Limb (tissue), 2 donors: ENCODE results near the gene ZNF101.

ENCODE experiments used
- DNase-seq, 2 donors: peaks; one replicate each; pipeline ENCODE4 v3.0.0-alpha.2; 2016; ENCODE audit errors: extremely low spot score in 2 of 2

The ZNF101 gene

GRCh38 chr19:19668230-19669012 is at the start of gene ZNF101:
TSS of gene ZNF101 (plus strand) at chr19:19668839. CDS start at chr19:19668964, 125 bp downstream.
- peak; percentile 88 to 94 for DNase-seq

- no peak for DNase-seq
Observed at GRCh38 chr19:19619181-19619848, 49.3 kb upstream of the ZNF101 start.

DNA sequence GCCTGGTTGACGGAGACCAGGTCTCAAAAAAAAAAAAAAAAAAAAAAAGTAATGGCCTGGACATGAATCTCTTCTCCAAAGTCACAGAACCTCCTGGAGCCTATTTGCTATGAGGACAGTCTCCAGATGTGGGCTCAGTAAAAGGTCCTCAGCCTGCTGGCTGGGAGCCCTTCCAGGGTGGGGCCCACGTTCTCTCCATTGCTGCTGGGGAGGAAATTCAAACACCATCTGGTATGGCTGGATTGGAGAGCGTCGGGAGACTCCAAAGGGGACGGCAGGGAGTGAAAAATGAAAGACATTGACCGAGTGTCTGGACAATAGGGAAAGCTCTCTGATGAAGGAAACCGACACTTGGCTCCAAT is 48.8 kb upstream of the ZNF101 start:
- DNase-seq = no peak

GRCh38 chr19:19623383-19623782 is 45.3 kb upstream of the ZNF101 start:
- no peak for DNase-seq

DNA sequence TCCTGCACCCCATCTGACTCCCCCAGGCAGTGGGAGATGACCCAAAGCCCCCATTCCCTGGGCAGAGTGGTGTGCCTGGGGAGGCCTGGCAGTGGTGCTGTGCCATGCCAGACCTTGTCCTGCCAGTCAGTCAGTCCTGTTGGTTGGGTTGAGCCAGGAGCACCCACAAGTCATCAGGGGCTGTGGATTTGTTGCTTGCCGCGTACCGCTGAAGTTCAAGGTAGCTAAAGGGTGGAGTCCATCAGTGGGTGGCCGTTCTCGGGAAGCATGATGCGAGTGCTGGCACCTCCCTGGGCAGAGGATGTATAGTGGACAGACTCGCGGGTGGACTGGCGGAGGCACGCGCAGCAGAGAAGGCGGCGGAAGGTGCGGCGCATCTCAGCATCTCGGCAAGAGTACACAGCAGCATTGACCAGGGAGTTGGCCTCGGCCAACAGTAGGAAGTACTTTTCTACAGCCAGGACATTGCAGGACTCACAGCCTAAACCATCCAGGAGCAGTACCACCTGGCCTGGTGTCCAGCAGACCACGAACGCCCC is 44.5 kb upstream of the ZNF101 start:
- no peak for DNase-seq

DNA sequence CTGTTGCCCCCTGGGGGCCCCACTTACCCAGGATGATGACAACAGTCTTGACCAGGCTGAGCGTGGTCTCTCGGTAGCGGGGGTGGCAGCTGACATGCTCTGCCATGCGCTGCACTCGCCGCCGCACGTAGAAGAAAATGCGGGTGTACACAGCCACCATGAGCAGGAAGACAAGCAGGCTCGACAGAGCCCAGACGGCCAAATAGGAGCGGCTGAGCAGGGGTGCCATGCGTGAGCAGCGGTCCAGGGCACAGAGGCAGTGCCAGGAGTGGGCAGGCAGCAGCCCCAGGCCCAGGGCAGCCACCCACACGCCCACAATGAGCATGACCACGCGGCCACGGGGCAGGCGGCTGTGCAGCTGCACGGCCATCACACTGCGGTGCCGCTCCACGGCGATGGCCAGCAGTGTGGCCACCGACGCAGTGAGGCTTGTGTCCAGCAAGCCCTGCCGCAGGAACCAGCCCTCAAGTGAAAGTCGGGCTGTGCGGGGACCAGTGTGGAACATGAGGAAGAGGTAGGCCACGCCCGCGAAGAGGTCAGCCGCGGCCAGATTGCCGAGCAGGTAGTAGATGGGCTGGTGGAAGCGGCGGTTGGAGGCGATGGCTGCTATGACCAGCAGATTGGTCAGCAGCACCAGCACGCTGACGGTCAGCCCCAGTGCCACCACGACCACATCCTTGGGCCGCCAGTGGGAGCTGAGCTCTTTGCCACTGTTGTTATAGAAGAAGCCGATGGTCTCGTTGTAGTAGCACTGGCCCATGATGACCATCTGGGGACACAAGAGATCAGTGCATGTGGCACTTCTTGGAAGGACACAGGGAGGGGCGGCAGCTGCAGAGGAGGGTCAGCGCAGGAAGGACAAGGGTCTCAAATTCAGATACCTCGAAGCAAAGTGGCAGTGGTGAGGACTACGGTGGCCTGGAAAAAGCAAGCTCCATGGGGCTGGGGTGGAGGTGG is 41.8 kb upstream of the ZNF101 start:
- no peak for DNase-seq

GRCh38 chr19:19627621-19628500 is 40.8 kb upstream of the ZNF101 start, which contains the start of gene LPAR2:
TSS of gene LPAR2 (minus strand) at chr19:19628220. CDS start at chr19:19627275, 945 bp downstream.
- DNase-seq = peak in 1 of 2 donors; percentile 89

DNA sequence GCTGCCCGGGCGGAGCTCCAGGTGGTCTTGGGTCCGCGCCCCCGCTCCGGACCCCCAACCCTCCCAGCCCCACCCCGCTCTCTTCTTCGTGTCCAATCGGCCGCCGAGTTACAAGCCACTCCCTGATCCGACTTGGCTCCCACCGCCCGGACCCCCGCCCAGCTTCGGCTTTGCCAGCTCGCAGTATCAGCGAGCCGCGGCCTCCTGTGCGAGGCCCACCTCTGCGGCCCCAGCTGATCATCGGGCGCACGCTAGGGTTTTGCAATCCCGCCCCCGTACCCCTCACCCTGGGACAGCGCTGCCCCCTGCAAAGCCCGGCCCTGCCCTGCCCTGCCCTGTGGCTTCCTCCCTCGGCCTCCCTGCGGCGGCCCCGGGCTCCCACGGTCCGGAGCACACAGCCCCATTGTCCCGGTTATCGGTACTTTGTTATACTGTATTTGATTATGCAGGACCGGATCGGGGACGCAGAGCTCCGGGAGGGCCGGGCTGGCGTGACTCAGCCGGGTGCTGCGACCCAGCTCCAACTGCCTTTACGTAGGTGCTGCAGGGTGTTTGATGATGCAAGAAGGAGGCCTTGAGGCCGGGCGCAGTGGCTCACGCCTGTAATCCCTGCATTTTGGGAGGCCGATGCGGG is 40.0 kb upstream of the ZNF101 start:
- peak in 1 of 2 donors; percentile 58 for DNase-seq

DNA sequence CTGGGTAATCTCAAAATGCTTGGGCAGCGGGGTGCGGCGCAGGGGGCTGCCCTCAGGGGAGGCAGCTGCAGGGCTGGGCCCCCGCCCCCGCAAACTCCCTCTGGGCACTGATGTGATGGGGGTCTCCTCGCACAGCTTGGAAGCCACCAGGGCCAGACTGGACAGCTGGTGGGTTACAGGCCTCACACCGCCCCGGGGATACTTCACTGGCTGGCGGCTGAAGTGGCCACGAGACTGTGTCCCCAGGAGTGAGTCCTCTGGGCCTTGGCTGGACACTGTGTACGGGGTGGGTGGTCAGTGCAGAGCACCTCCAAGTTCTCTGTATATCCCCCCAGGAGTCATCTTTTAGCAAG is 38.6 kb upstream of the ZNF101 start:
- DNase-seq = no peak

- DNase-seq = no peak
Observed at GRCh38 chr19:19630426-19630825, 38.2 kb upstream of the ZNF101 start.

DNA sequence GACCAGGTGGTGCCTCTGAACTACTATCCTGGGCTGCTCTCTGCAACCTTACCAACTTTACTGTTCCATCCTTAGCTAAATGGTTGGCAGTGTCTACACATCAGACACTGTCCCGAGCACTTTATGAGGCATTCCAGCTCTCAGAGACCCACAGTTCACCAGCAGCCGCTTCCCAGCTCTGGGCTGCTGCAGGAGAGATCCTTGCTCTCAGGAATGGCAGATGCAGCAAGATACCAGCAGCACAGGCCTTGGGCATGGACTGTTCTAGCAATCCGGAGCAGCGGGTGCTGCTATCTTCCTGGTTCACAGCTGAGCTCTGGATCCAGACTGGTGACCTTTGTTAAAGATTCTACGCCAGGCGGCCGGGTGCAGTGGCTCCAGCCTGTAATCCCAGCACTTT is 37.3 kb upstream of the ZNF101 start:
- no peak for DNase-seq

GRCh38 chr19:19632661-19633060 is 36.0 kb upstream of the ZNF101 start:
- no peak for DNase-seq

GRCh38 chr19:19633711-19634515 is 34.7 kb upstream of the ZNF101 start:
- DNase-seq = no peak

DNA sequence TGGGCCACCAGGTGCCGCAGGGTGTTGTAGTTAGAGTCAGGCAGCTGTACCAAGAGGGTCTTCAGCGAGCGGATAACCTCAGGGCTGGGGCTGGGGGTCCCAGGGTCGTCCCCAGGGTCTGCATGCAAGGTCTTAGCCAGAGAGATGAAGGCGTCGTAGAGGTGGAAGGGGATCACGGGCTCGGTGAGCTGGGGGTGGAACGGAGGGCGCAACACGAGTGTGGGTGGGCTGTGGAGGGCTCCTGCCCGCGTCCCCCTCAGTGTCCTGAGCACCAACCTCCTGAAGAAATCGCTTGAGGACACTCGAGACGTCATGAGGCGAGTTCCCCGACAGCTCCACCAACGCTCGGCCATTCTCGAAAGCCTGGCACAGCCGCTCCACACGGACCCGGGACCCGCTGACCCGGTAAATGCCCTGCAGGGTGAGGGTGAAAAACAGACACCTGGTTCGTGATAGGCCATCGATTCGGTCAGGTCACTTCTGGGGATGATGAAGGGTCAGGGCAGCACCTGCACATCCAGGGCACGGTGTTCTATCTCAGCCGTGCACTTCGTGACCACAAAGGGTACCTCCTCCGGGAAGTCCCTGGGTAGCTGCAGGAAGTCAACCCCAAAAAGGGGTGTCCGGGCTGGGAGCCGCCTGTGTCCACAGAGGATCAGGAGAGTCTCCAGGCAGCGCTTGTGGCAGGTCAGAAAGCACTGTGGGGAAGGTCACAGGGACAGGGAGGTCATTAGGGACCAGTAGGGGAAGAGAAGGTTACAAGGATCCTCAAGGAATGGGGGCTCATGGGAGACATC is 33.9 kb upstream of the ZNF101 start:
- peak in 1 of 2 donors; percentile 28 for DNase-seq

DNA sequence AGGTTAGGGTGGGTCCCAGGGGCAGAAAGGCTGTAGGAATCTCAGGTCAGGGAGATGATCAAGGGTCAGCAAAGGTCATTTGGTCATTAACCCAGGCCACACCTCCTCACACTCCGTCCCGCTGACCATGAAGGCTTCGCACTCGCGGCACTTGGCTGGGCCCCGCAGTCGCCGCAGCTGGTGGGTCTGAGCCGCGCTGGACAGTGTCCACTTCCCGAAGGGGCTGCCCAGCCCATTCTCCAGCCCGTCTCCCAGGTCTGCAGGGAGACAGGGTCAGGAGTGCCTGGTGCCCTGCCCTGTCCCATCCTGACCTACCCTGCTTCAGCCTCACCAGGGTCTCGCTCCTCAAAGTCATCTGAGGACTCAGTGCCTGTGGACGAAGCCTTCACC is 33.3 kb upstream of the ZNF101 start:
- DNase-seq = no peak

DNA sequence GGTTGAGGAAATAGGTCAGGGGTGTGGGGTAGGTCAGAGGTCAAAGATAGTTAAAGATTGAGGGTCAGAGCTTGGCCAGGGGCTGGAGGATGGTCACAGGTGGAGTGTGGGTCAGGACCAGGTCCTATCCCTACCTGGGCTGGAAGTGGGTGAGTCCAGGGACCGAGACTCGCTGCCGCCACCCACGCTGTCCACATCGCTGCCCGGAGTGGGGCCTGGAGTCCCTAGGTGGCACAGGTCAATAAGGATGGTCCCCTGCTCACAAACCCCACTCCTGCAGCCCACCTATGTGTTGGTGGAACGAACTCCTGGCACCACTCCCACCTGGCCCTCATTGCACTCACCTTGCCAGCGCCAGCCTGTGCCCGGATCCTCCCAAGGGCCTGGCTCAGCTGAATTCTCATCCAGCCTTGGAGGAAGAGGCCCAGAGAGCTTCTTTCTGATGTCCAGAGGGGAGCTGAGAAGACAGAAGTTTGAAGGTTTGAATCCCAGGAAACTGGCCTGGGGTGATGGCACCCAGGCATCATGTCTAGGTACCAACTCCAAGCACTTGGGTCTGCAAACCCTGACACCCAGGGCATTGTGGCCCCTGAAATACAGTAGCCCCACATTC is 32.0 kb upstream of the ZNF101 start:
- DNase-seq = peak in 1 of 2 donors; percentile 32

DNA sequence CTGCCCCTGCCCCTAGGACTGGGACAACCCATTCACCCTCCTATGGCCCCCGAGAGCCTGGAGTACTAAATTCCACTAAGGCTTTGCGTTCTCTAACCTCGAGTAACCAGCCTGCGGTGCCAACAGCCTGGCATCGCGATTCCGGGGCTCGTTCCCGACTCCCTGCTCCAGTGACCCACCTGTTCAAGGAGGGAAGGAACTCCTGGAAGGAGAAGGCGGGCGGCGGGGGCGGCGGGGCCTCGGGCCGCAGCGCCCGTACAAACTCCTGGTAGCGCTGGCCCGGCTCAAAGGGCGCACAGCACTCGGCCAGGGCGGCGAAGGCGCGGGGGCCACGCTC is 31.5 kb upstream of the ZNF101 start:
- peak in 1 of 2 donors; percentile 22 for DNase-seq
